Liver (tissue), 3 donors: ENCODE data around the gene TNC.

Experiments
- ATF3 ChIP-seq: IDR thresholded peaks from 2 replicates; pipeline ENCODE4 v1.6.1; 2016; ENCODE audit warnings: antibody characterized with exemption
- CTCF ChIP-seq: fragments of 150-350 bp; IDR thresholded peaks from 2 replicates; pipeline ENCODE4 v1.5.1; 2017; ENCODE audit warnings: improper control_type of control experiment, low read depth, low read length; ENCODE audit not compliant: missing input control
- FOXA1 ChIP-seq: IDR thresholded peaks from 2 replicates; pipeline ENCODE4 v1.6.1; 2016; ENCODE audit warnings: antibody characterized with exemption
- GABPA ChIP-seq, 2 donors: IDR thresholded peaks in 1 of 2; conservative IDR thresholded peaks in 1 of 2; 2 replicates each; pipeline ENCODE4 v1.6.1; 2016; ENCODE audit warnings: antibody characterized with exemption in 2 of 2, mild to moderate bottlenecking in 1 of 2, moderate library complexity in 1 of 2
- RXRA ChIP-seq, 2 donors: IDR thresholded peaks; 2 replicates each; pipeline ENCODE4 v1.6.1; 2017 to 2018; ENCODE audit warnings: antibody characterized with exemption in 2 of 2, mild to moderate bottlenecking in 1 of 2
- donor health status: healthy.
- donor health status: healthy.

GRCh38 chr9:115068031-115068430, 49.9 kb downstream of the TNC start:
- TF ChIP-seq RXRA (IDR thresholded peaks at IDR 0.05) (no peak), GABPA (IDR thresholded peaks at IDR 0.05 in 1 of 2, conservative IDR thresholded peaks at IDR 0.05 in 1 of 2) (no peak), CTCF (no peak), FOXA1 (no peak), ATF3 (no peak)
